ENCODE measurements around the gene SNX24. TPM values are rescaled to one million over a fixed set of nuclear protein-coding genes. Genes with fewer than 3 reads are reported as not detected.

Gene SNX24
- total and polyA plus RNA-seq, 4 donors, result 6.3 to 10.1 (median 9.1) TPM

DNA sequence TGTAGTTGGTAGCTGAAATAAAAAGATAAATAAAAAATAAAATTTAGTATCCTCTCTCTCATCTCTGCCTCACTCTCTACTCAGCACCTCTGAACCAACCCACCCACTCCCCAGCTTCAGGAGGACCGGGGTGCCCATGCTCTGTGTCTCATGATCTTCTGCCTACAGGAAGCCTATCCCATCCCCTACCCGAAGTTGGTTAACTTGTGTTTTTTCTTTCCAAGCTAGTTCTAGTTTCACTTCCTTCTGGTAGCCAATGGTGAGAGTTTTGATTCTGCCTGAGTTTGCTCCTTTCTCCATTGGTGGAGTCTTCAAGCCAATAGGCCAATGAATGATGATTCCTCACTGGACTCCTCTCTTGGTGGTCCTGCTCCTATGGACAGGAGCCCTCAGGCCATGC lies 32.1 kb downstream of the SNX24 start:
- Histone ChIP-seq H3K4me3 (ENCODE audit: low read depth in 1 of 3, low read length in 3 of 3) (no peak overlapping the region), H3K4me1 (ENCODE audit: control insufficient read depth in 4 of 4, insufficient read depth in 4 of 4, low read length in 3 of 4) (no peaks in the 10 kb centered on the region), H3K36me3 (ENCODE audit: control insufficient read depth in 4 of 4, insufficient read depth in 3 of 4, low read depth in 1 of 4, low read length in 3 of 4) (no peaks in the 10 kb centered on the region), H3K27me3 (ENCODE audit: control insufficient read depth in 4 of 4, insufficient read depth in 4 of 4, low read length in 3 of 4) (no peaks in the 10 kb centered on the region), H3K9me3 (ENCODE audit: control insufficient read depth in 4 of 4, low read length in 3 of 4) (no peaks in the 10 kb centered on the region), H3K9ac (ENCODE audit: low read depth in 1 of 2, low read length in 2 of 2) (no peak overlapping the region), H3K27ac (ENCODE audit: low read depth in 1 of 2, low read length in 2 of 2) (no peak overlapping the region)
- 83% methylated on average over 2 of the region's 2 CpGs for WGBS
- DNase-seq (ENCODE audit: low spot score), result no peak
- TF ChIP-seq, protein P1, sequence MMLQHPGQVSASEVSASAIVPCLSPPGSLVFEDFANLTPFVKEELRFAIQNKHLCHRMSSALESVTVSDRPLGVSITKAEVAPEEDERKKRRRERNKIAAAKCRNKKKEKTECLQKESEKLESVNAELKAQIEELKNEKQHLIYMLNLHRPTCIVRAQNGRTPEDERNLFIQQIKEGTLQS (IDR thresholded peaks at IDR 0.05), result no peak
- TF ChIP-seq HNF4G (IDR thresholded peaks at IDR 0.05), result no peak
- TF ChIP-seq YY1 (IDR thresholded peaks at IDR 0.05), result no peak
- TF ChIP-seq REST (IDR thresholded peaks at IDR 0.05), result no peak
- TF ChIP-seq, protein P2, sequence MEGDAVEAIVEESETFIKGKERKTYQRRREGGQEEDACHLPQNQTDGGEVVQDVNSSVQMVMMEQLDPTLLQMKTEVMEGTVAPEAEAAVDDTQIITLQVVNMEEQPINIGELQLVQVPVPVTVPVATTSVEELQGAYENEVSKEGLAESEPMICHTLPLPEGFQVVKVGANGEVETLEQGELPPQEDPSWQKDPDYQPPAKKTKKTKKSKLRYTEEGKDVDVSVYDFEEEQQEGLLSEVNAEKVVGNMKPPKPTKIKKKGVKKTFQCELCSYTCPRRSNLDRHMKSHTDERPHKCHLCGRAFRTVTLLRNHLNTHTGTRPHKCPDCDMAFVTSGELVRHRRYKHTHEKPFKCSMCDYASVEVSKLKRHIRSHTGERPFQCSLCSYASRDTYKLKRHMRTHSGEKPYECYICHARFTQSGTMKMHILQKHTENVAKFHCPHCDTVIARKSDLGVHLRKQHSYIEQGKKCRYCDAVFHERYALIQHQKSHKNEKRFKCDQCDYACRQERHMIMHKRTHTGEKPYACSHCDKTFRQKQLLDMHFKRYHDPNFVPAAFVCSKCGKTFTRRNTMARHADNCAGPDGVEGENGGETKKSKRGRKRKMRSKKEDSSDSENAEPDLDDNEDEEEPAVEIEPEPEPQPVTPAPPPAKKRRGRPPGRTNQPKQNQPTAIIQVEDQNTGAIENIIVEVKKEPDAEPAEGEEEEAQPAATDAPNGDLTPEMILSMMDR (IDR thresholded peaks at IDR 0.05; ENCODE audit: low read depth, low read length, missing input control), result no peak
- TF ChIP-seq RAD21 (IDR thresholded peaks at IDR 0.05), result no peak
- no peak for TF ChIP-seq ZBTB33 (IDR thresholded peaks at IDR 0.05)
- TF ChIP-seq HNF4A (conservative IDR thresholded peaks at IDR 0.05), result no peak
- no peak for TF ChIP-seq FOXA1 (IDR thresholded peaks at IDR 0.05)
- TF ChIP-seq SP1 (IDR thresholded peaks at IDR 0.05), result no peak
- TF ChIP-seq FOXA2 (IDR thresholded peaks at IDR 0.05), result no peak
- TF ChIP-seq EGR1 (IDR thresholded peaks at IDR 0.05; ENCODE audit: low read depth in 2 of 2), result no peak
- no peak for TF ChIP-seq TAF1 (conservative IDR thresholded peaks at IDR 0.05)
- TF ChIP-seq RXRA (IDR thresholded peaks at IDR 0.05), result no peak
- TF ChIP-seq JUND (IDR thresholded peaks at IDR 0.05), result no peak
- TF ChIP-seq, protein P3, sequence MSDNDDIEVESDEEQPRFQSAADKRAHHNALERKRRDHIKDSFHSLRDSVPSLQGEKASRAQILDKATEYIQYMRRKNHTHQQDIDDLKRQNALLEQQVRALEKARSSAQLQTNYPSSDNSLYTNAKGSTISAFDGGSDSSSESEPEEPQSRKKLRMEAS (IDR thresholded peaks at IDR 0.05), result no peak
- TF ChIP-seq NR2F2 (IDR thresholded peaks at IDR 0.05), result no peak

DNA sequence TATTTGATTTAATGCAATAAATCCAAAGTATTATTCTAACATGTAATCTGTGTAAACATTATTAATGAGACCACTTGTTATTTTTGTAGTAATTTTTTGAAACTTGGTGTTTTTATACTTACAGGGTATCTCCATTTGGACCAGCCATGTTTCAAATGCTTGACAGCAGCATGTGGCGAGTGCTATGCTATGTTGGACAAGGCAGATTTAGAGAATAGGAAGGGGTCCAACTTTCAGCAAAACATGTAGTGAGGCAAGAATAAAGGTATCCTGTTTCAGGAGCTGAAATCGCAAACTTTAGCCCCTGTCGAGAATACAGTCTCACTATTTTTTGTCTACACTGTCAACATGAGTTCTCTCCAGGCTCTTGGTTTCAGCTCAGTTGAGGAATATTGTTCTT lies 33.7 kb downstream of the SNX24 start:
- Histone ChIP-seq H3K4me1 (ENCODE audit: control insufficient read depth in 4 of 4, insufficient read depth in 4 of 4, low read length in 3 of 4) (no peaks in the 10 kb centered on the region), H3K9me3 (ENCODE audit: control insufficient read depth in 4 of 4, low read length in 3 of 4) (no peaks in the 10 kb centered on the region), H3K36me3 (ENCODE audit: control insufficient read depth in 4 of 4, insufficient read depth in 3 of 4, low read depth in 1 of 4, low read length in 3 of 4) (no peaks in the 10 kb centered on the region), H3K27me3 (ENCODE audit: control insufficient read depth in 4 of 4, insufficient read depth in 4 of 4, low read length in 3 of 4) (no peaks in the 10 kb centered on the region), H3K27ac (ENCODE audit: low read depth in 1 of 2, low read length in 2 of 2) (no peak overlapping the region), H3K9ac (ENCODE audit: low read depth in 1 of 2, low read length in 2 of 2) (no peak overlapping the region), H3K4me3 (ENCODE audit: low read depth in 1 of 3, low read length in 3 of 3) (no peak overlapping the region)
- over 99% methylated on average over 3 of the region's 3 CpGs for WGBS
- TF ChIP-seq GABPA (IDR thresholded peaks at IDR 0.05 in 1 of 2, conservative IDR thresholded peaks at IDR 0.05 in 1 of 2), result no peak
- TF ChIP-seq FOXA1 (IDR thresholded peaks at IDR 0.05), result no peak
- TF ChIP-seq NR2F2 (IDR thresholded peaks at IDR 0.05), result no peak
- no peak for TF ChIP-seq FOXA2 (IDR thresholded peaks at IDR 0.05)
- no peak for TF ChIP-seq RAD21 (IDR thresholded peaks at IDR 0.05)
- TF ChIP-seq YY1 (IDR thresholded peaks at IDR 0.05), result no peak
- no peak for TF ChIP-seq HNF4A (conservative IDR thresholded peaks at IDR 0.05)
- no peak for DNase-seq (ENCODE audit: low spot score)
